Mesenchymal stem cell (in vitro differentiated cells and primary cell): ENCODE results near the gene LAP3.

Experiments used
- DNase-seq: peaks from one replicate; pipeline ENCODE4 v3.0.0-alpha.2; 2013
- H2AFZ ChIP-seq: one replicate; pipeline ENCODE4 v1.6.1; 2013; ENCODE audit warnings: low read depth, mild to moderate bottlenecking, control low read depth, inconsistent platforms, low read length, moderate library complexity
- H2AK5ac ChIP-seq: 2 replicates; pipeline ENCODE4 v1.6.1; 2013; ENCODE audit warnings: low read length, moderate library complexity, mild to moderate bottlenecking, inconsistent platforms; ENCODE audit not compliant: severe bottlenecking
- H2BK120ac ChIP-seq: one replicate; pipeline ENCODE4 v1.6.1; 2013; ENCODE audit warnings: low read depth, mild to moderate bottlenecking, inconsistent platforms, low read length, moderate library complexity
- H2BK12ac ChIP-seq, 2 experiments: one replicate each; pipeline ENCODE4 v1.6.1; 2013; ENCODE audit warnings: inconsistent platforms in 2 of 2, low read length in 2 of 2, mild to moderate bottlenecking in 2 of 2, moderate library complexity in 2 of 2, control low read depth in 1 of 2
- H2BK15ac ChIP-seq: one replicate; pipeline ENCODE4 v1.6.1; 2013; ENCODE audit warnings: mild to moderate bottlenecking, low read depth, inconsistent platforms; ENCODE audit not compliant: poor library complexity, severe bottlenecking
- H2BK5ac ChIP-seq: 2 replicates; pipeline ENCODE4 v1.6.1; 2013; ENCODE audit warnings: low read depth, mild to moderate bottlenecking, low read length, control low read depth, inconsistent platforms; ENCODE audit not compliant: poor library complexity, severe bottlenecking
- H3K14ac ChIP-seq, 2 experiments: one replicate each; pipeline ENCODE4 v1.6.1; 2013; ENCODE audit warnings: inconsistent platforms in 2 of 2, low read length in 2 of 2, control low read depth in 1 of 2, mild to moderate bottlenecking in 1 of 2, moderate library complexity in 1 of 2
- H3K18ac ChIP-seq, 2 experiments: one replicate each; pipeline ENCODE4 v1.6.1; 2013; ENCODE audit warnings: inconsistent platforms in 2 of 2, low read length in 2 of 2, control low read depth in 1 of 2, low read depth in 1 of 2, mild to moderate bottlenecking in 1 of 2
- H3K23ac ChIP-seq, 2 experiments: one replicate each; pipeline ENCODE4 v1.6.1; 2013; ENCODE audit warnings: inconsistent platforms in 2 of 2, low read length in 2 of 2, mild to moderate bottlenecking in 2 of 2, moderate library complexity in 2 of 2, control low read depth in 1 of 2
- H3K27ac ChIP-seq: 2 replicates; pipeline ENCODE4 v1.5.1; 2013; ENCODE audit warnings: mild to moderate bottlenecking, moderate library complexity, low read length, control low read depth, inconsistent platforms; ENCODE audit not compliant: poor library complexity, severe bottlenecking
- H3K27me3 ChIP-seq, 2 experiments: 2 replicates each; pipeline versions ENCODE4 v1.6.1 to v1.7.0; 2013; ENCODE audit warnings: low read length in 2 of 2, mild to moderate bottlenecking in 2 of 2, moderate library complexity in 2 of 2, control low read depth in 1 of 2, inconsistent platforms in 1 of 2; ENCODE audit not compliant: control insufficient read depth in 1 of 2, insufficient read depth in 1 of 2
- H3K36me3 ChIP-seq, 2 experiments: 2 replicates each; pipeline versions ENCODE4 v1.6.1 to v1.7.0; 2013; ENCODE audit warnings: low read length in 2 of 2, control low read depth in 1 of 2, inconsistent platforms in 1 of 2, low read depth in 1 of 2, mild to moderate bottlenecking in 1 of 2; ENCODE audit not compliant: insufficient read depth in 2 of 2, control insufficient read depth in 1 of 2
- H3K4ac ChIP-seq, 2 experiments: one replicate each; pipeline ENCODE4 v1.6.1; 2013; ENCODE audit warnings: inconsistent platforms in 2 of 2, low read length in 2 of 2, mild to moderate bottlenecking in 2 of 2, moderate library complexity in 2 of 2, control low read depth in 1 of 2, low read depth in 1 of 2
- H3K4me1 ChIP-seq: 2 replicates; pipeline ENCODE4 v1.6.1; 2013; ENCODE audit warnings: low read depth, low read length, control low read depth; ENCODE audit not compliant: control insufficient read depth, insufficient read depth
- H3K4me2 ChIP-seq: 2 replicates; pipeline ENCODE4 v1.6.1; 2013; ENCODE audit warnings: low read length, mild to moderate bottlenecking, inconsistent platforms; ENCODE audit not compliant: poor library complexity, severe bottlenecking
- H3K4me3 ChIP-seq, 2 experiments: 2 replicates each; pipeline versions ENCODE4 v1.5.1 to v1.7.0; 2013; ENCODE audit warnings: low read length in 2 of 2, mild to moderate bottlenecking in 2 of 2, control low read depth in 1 of 2, low read depth in 1 of 2; ENCODE audit not compliant: insufficient read depth in 1 of 2
- H3K79me1 ChIP-seq: replicated peaks from 2 replicates; pipeline ENCODE4 v1.6.1; 2013; ENCODE audit warnings: mild to moderate bottlenecking, control low read depth, low read length, inconsistent platforms; ENCODE audit not compliant: poor library complexity, severe bottlenecking
- H3K9ac ChIP-seq: 2 replicates; pipeline ENCODE4 v1.7.0; 2013; ENCODE audit warnings: mild to moderate bottlenecking, low read length, moderate library complexity
- H3K9me3 ChIP-seq: 2 replicates; pipeline ENCODE4 v1.7.0; 2013; ENCODE audit warnings: mild to moderate bottlenecking, low read length; ENCODE audit not compliant: control insufficient read depth
- H4K8ac ChIP-seq: one replicate; pipeline ENCODE4 v1.6.1; 2013; ENCODE audit warnings: inconsistent platforms, mild to moderate bottlenecking, low read length, moderate library complexity
- H4K91ac ChIP-seq: one replicate; pipeline ENCODE4 v1.6.1; 2013; ENCODE audit warnings: mild to moderate bottlenecking, low read length, inconsistent platforms
- WGBS: methylation state at CpG from one replicate; pipeline ENCODE4 v1.1.7; 2013; ENCODE audit warnings: mixed read lengths; 5-methylcytosine and 5-hydroxymethylcytosine counted together

Gene LAP3

GRCh38 chr4:17550549-17550948, 26.4 kb upstream of the LAP3 start:
- Histone ChIP-seq H2AFZ (no peak overlapping the region), H4K8ac (no peak overlapping the region), H3K79me1 (no peaks in the 10 kb centered on the region), H2BK12ac (no peak overlapping the region), H2BK5ac (no peak overlapping the region), H2AK5ac (no peak overlapping the region), H3K4me1 (no peaks in the 10 kb centered on the region), H3K36me3 (no peaks in the 10 kb centered on the region), H3K4ac (no peak overlapping the region), H3K23ac (no peak overlapping the region), H3K4me3 (no peak overlapping the region), H3K9me3 (no peaks in the 10 kb centered on the region), H3K4me2 (no peak overlapping the region), H2BK15ac (no peak overlapping the region), H2BK120ac (no peak overlapping the region), H3K14ac (no peak overlapping the region), H3K9ac (no peak overlapping the region), H3K27me3 (peaks cover 0 to 9% of the 10 kb centered on the region in 2 experiments), H3K27ac (no peak overlapping the region), H3K18ac (no peak overlapping the region), H4K91ac (no peak overlapping the region)
- no peak for DNase-seq
- WGBS = 91% methylated on average over 3 of the region's 3 CpGs

GRCh38 chr4:17552427-17552826, 24.6 kb upstream of the LAP3 start:
- no peaks in the 10 kb centered on the region for H3K36me3 ChIP-seq
- no peak overlapping the region for H3K18ac ChIP-seq
- H3K9ac ChIP-seq = no peak overlapping the region
- no peak overlapping the region for H2BK120ac ChIP-seq
- H2BK12ac ChIP-seq = no peak overlapping the region
- no peak overlapping the region for H2BK5ac ChIP-seq
- H2BK15ac ChIP-seq = no peak overlapping the region
- no peak overlapping the region for H2AK5ac ChIP-seq
- H3K27ac ChIP-seq = no peak overlapping the region
- no peak overlapping the region for H4K91ac ChIP-seq
- no peaks in the 10 kb centered on the region for H3K9me3 ChIP-seq
- H2AFZ ChIP-seq = no peak overlapping the region
- no peak overlapping the region for H3K4ac ChIP-seq
- peaks cover 0 to 11% of the 10 kb centered on the region in 2 experiments for H3K27me3 ChIP-seq
- no peak overlapping the region for H3K4me2 ChIP-seq
- H3K79me1 ChIP-seq = no peaks in the 10 kb centered on the region
- H4K8ac ChIP-seq = no peak overlapping the region
- WGBS = 80% methylated on average over 5 of the region's 5 CpGs
- no peak overlapping the region for H3K23ac ChIP-seq
- no peak overlapping the region for H3K4me3 ChIP-seq
- H3K4me1 ChIP-seq = no peaks in the 10 kb centered on the region
- H3K14ac ChIP-seq = no peak overlapping the region
- DNase-seq = no peak

- Histone ChIP-seq H3K4me3 (no peak overlapping the region), H3K79me1 (no peaks in the 10 kb centered on the region), H3K18ac (no peak overlapping the region), H2AK5ac (no peak overlapping the region), H3K27me3 (peaks cover 0 to 11% of the 10 kb centered on the region in 2 experiments), H3K4me2 (no peak overlapping the region), H3K4ac (no peak overlapping the region), H3K36me3 (no peaks in the 10 kb centered on the region), H2BK5ac (no peak overlapping the region), H3K14ac (no peak overlapping the region), H3K9ac (no peak overlapping the region), H2AFZ (no peak overlapping the region), H3K27ac (no peak overlapping the region), H3K23ac (no peak overlapping the region), H2BK15ac (no peak overlapping the region), H3K4me1 (no peaks in the 10 kb centered on the region), H2BK12ac (no peak overlapping the region), H4K8ac (no peak overlapping the region), H3K9me3 (no peaks in the 10 kb centered on the region), H4K91ac (no peak overlapping the region), H2BK120ac (no peak overlapping the region)
- WGBS = 67% methylated on average over 4 of the region's 4 CpGs
- no peak for DNase-seq
Observed at GRCh38 chr4:17554568-17554967, 22.4 kb upstream of the LAP3 start.

GRCh38 chr4:17556498-17556897, 20.5 kb upstream of the LAP3 start:
- Histone ChIP-seq H3K4me3 (no peak overlapping the region), H3K27ac (no peak overlapping the region), H3K9me3 (no peaks in the 10 kb centered on the region), H3K4me1 (no peaks in the 10 kb centered on the region), H3K4me2 (no peak overlapping the region), H2BK120ac (no peak overlapping the region), H3K14ac (no peak overlapping the region), H3K9ac (no peak overlapping the region), H4K91ac (no peak overlapping the region), H2BK12ac (no peak overlapping the region), H3K79me1 (no peaks in the 10 kb centered on the region), H2AFZ (no peak overlapping the region), H3K18ac (no peak overlapping the region), H3K36me3 (no peaks in the 10 kb centered on the region), H4K8ac (no peak overlapping the region), H3K4ac (no peak overlapping the region), H2AK5ac (no peak overlapping the region), H2BK5ac (no peak overlapping the region), H2BK15ac (no peak overlapping the region), H3K23ac (no peak overlapping the region), H3K27me3 (peaks cover 0 to 11% of the 10 kb centered on the region in 2 experiments)
- DNase-seq = no peak
